Parathyroid adenoma (tissue), 2 donors: Measurements from ENCODE around the gene ATL1.

ENCODE experiments used
- H2AFZ ChIP-seq: fragments of 300-600 bp; sonication (generic); one replicate; pipeline ENCODE4 v1.7.0; 2017; ENCODE audit warnings: antibody characterized with exemption, mild to moderate bottlenecking
- H3K27ac ChIP-seq: fragments of 300-600 bp; sonication (generic); one replicate; pipeline ENCODE4 v1.7.0; 2017
- H3K27me3 ChIP-seq: fragments of 300-600 bp; sonication (generic); one replicate; pipeline ENCODE4 v1.7.0; 2017; ENCODE audit warnings: low read length; ENCODE audit not compliant: control insufficient read depth, insufficient read depth
- H3K36me3 ChIP-seq: fragments of 300-600 bp; sonication (generic); one replicate; pipeline ENCODE4 v1.7.0; 2017; ENCODE audit warnings: low read length; ENCODE audit not compliant: control insufficient read depth, insufficient read depth
- H3K4me1 ChIP-seq: fragments of 300-600 bp; sonication (generic); one replicate; pipeline ENCODE4 v1.7.0; 2017; ENCODE audit warnings: control low read depth
- H3K4me2 ChIP-seq: fragments of 300-600 bp; sonication (generic); one replicate; pipeline ENCODE4 v1.7.0; 2017; ENCODE audit warnings: low read length
- H3K4me3 ChIP-seq: fragments of 300-600 bp; sonication (generic); one replicate; pipeline ENCODE4 v1.7.0; 2017; ENCODE audit warnings: low read depth, low read length
- H3K79me2 ChIP-seq: fragments of 300-600 bp; sonication (generic); one replicate; pipeline ENCODE4 v1.7.0; 2017; ENCODE audit warnings: control low read depth
- H3K9ac ChIP-seq: fragments of 300-600 bp; sonication (generic); one replicate; pipeline ENCODE4 v1.7.0; 2017; ENCODE audit warnings: mild to moderate bottlenecking
- H3K9me3 ChIP-seq: fragments of 300-600 bp; sonication (generic); one replicate; pipeline ENCODE4 v1.7.0; 2017; ENCODE audit warnings: low read length; ENCODE audit not compliant: control insufficient read depth
- TF ChIP-seq, protein P1 (sequence below): fragments of 300-600 bp; sonication (generic); IDR thresholded peaks from one replicate; pipeline ENCODE4 v1.7.0; 2017; ENCODE audit warnings: antibody characterized with exemption, mild to moderate bottlenecking
- donor health status: primary hyperparathyroidism.

Gene ATL1

DNA sequence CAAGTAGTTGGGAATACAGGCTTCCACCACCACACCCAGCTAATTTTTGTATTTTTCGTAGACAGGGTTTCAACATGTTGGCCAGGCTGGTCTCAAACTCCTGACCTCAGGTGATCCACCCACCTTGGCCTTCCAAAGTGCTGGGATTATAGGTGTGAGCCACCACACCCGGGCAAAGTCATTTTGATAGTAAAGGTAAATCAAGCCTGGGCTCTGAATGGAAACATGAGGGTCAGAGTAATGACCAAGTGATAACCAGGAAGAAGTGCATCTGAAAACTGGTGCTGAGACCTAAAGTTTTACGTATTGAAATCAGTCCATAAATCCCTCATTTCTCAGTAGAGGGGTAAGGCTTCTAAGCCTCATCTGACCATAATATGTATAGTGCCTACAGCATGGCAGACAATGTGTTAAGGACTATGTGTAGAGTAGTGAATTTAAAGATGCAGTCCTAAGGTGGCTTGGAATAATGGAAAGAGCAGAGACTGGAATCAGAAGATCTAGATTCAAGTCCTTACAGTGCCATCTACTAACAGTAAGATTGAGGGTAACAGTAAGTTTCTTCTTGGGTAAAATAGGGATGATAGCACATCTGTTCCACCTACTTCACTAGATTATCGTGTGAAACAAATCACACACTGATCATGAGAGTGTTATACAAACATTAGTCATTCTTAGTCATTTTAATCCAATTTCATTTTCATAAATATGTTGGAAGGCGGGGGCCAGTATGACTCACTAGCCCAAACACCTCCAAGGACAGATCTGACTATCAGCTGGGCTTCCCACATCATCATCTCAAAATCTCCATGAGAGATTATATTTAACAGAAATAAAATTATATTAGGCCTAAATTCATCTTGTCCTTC, 38.8 kb upstream of the ATL1 start:
- H3K27me3 ChIP-seq: no peaks in the 10 kb centered on the region
- H3K27ac ChIP-seq: no peak overlapping the region
- H3K4me1 ChIP-seq: peaks cover 6% of the 10 kb centered on the region
- no peak overlapping the region for H3K4me2 ChIP-seq
- TF ChIP-seq, protein P1, sequence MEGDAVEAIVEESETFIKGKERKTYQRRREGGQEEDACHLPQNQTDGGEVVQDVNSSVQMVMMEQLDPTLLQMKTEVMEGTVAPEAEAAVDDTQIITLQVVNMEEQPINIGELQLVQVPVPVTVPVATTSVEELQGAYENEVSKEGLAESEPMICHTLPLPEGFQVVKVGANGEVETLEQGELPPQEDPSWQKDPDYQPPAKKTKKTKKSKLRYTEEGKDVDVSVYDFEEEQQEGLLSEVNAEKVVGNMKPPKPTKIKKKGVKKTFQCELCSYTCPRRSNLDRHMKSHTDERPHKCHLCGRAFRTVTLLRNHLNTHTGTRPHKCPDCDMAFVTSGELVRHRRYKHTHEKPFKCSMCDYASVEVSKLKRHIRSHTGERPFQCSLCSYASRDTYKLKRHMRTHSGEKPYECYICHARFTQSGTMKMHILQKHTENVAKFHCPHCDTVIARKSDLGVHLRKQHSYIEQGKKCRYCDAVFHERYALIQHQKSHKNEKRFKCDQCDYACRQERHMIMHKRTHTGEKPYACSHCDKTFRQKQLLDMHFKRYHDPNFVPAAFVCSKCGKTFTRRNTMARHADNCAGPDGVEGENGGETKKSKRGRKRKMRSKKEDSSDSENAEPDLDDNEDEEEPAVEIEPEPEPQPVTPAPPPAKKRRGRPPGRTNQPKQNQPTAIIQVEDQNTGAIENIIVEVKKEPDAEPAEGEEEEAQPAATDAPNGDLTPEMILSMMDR: no peak
- H3K9me3 ChIP-seq: no peaks in the 10 kb centered on the region
- H3K4me3 ChIP-seq: no peak overlapping the region
- H3K36me3 ChIP-seq: no peaks in the 10 kb centered on the region
- H2AFZ ChIP-seq: no peak overlapping the region
- peaks cover 66% of the 10 kb centered on the region for H3K79me2 ChIP-seq
- H3K9ac ChIP-seq: no peak overlapping the region

- TF ChIP-seq, protein P1: no peak
- no peaks in the 10 kb centered on the region for H3K36me3 ChIP-seq
- no peak overlapping the region for H3K27ac ChIP-seq
- H3K27me3 ChIP-seq: no peaks in the 10 kb centered on the region
- no peak overlapping the region for H2AFZ ChIP-seq
- no peaks in the 10 kb centered on the region for H3K9me3 ChIP-seq
- no peak overlapping the region for H3K4me2 ChIP-seq
- peaks cover 67% of the 10 kb centered on the region for H3K79me2 ChIP-seq
- no peak overlapping the region for H3K4me3 ChIP-seq
- no peak overlapping the region for H3K9ac ChIP-seq
- H3K4me1 ChIP-seq: peaks cover 6% of the 10 kb centered on the region
Observed at GRCh38 chr14:50521912-50522341, 38.0 kb upstream of the ATL1 start.

DNA sequence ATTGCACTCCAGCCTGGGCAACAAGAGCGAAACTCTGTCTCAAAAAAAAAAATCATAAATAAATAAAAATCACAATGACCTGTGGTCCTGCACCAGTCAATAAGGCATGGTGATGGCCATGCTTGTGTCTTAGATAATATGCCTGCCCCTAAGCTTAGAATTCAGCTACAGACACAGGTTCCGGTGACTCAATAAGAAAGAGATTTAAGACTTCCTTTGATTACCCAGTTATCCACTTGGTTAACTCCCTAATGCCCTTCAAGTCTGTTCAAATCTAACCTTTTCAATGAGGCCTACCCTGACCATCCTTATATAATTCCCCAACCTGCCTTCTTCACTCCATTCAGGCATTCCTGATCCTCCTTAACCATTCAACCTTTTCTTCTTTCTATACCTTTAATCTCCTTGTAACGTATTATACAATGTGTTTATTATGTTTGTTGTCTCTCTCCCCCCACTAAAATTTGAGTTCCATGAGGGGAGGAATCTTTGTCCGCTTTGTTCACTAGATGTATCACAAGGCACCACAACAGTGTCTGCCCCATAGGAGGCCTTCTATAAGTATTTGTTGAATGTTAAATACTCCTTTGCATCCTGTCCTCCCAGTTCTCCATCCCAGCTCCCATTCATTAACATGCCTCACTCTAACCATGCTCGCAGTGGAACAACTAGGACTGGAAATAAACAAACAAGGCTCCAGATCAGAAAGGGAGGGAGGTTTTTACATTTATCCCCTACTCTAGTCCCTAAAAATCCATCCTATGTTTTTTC, 36.5 kb upstream of the ATL1 start:
- no peaks in the 10 kb centered on the region for H3K9me3 ChIP-seq
- TF ChIP-seq, protein P1: no peak
- H3K9ac ChIP-seq: no peak overlapping the region
- H3K4me2 ChIP-seq: no peak overlapping the region
- H3K4me3 ChIP-seq: no peak overlapping the region
- H3K79me2 ChIP-seq: peaks cover 69% of the 10 kb centered on the region
- H2AFZ ChIP-seq: no peak overlapping the region
- H3K27ac ChIP-seq: no peak overlapping the region
- no peaks in the 10 kb centered on the region for H3K27me3 ChIP-seq
- H3K4me1 ChIP-seq: peaks cover 6% of the 10 kb centered on the region
- H3K36me3 ChIP-seq: no peaks in the 10 kb centered on the region

- TF ChIP-seq, protein P1: no peak
- H3K4me2 ChIP-seq: no peak overlapping the region
- peaks cover 6% of the 10 kb centered on the region for H3K4me1 ChIP-seq
- no peak overlapping the region for H3K27ac ChIP-seq
- no peaks in the 10 kb centered on the region for H3K27me3 ChIP-seq
- H3K36me3 ChIP-seq: no peaks in the 10 kb centered on the region
- H3K9ac ChIP-seq: no peak overlapping the region
- no peak overlapping the region for H3K4me3 ChIP-seq
- peaks cover 71% of the 10 kb centered on the region for H3K79me2 ChIP-seq
- no peak overlapping the region for H2AFZ ChIP-seq
- H3K9me3 ChIP-seq: no peaks in the 10 kb centered on the region
Observed at GRCh38 chr14:50524060-50524459, 35.9 kb upstream of the ATL1 start.
